ENCODE measurements around the gene SPRING1.
A peak's percentile ranks its signal among the peaks of the same experiment; 100 is the strongest.
"Not testable (repeated sequence)": the region's sequence is repeated elsewhere in the genome, so short reads cannot be mapped to it uniquely, and the experiment has no call there.

SPRING1 gene

GRCh38 chr12:116737774-116738657, at the start of gene SPRING1, which contains the start of gene RNFT2:
SPRING1 (minus strand) TSS chr12:116738069; CDS start chr12:116737900, 169 bp downstream.
RNFT2 (plus strand) TSS chr12:116738315; CDS start chr12:116740498, 2,183 bp downstream.
- peak; percentile 97 for DNase-seq

- DNase-seq, result no peak
These were observed 46.4 kb upstream of the SPRING1 start for GRCh38 chr12:116784238-116784612.

- DNase-seq, result no peak
These were observed 45.8 kb upstream of the SPRING1 start for GRCh38 chr12:116783525-116784237.

- no peak for DNase-seq
These were observed 43.1 kb upstream of the SPRING1 start for GRCh38 chr12:116780942-116781341.

DNA sequence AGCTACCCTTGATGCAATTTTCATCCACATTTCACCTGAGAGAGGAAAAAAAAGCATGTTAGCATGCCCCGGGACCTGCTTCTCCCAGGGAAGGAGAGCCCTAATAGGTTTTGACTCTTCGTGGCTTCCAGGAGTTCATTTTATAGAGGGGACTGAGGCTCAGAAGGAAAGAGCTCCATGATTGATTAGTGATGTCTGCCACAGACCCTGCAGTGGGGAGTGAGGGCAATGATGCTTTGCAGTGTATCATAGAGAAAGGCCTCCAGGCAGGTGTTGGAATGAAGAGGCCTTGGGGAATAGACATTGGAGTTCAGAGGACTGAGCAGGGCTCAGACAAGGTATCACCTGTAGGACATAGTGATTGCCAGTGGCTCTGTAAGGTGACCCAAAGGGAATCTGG, 41.7 kb upstream of the SPRING1 start:
- no peak for DNase-seq

- no peak for DNase-seq
These were observed 39.4 kb upstream of the SPRING1 start for GRCh38 chr12:116777245-116777644.

DNA sequence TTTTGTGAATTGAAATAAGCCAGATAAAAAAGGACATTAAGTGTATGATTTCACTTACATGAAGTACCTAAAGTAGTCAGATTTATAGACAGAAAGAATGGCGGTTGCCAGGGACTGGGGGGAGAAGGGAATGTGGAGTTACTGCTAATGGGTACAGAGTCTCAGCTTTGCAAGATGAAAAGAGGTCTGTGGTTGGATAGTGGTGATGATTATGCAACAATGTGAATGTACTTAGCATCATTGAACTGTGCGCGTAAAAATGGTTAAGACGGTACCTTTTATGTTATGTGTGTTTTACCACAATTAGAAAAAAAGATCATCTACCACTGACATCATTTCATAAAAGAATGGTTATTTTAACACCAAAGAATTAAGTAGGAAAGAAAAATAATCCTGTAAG, 36.2 kb upstream of the SPRING1 start:
- no peak for DNase-seq

DNA sequence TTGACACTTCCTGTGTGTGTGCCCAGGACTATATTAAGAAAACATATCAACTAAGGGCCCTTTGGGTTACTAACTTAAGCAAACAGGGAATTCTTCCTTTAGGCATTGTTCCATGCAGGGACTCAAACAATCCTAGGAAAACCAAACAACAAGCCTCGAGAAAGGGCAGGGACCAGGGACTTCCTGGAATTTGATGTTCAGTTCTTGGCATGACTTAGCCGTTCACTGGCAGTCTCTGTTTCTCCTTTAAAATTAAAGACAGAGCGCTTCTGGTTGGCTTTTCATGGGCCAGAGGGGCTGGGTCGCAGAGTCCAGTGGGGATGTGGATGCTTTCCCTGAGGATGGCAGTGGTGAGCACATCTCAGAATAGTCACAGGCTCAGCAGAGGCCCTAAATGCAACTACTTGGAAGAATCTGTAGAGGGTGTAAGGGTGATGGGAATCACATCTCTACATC, 35.4 kb upstream of the SPRING1 start:
- DNase-seq, result no peak

DNA sequence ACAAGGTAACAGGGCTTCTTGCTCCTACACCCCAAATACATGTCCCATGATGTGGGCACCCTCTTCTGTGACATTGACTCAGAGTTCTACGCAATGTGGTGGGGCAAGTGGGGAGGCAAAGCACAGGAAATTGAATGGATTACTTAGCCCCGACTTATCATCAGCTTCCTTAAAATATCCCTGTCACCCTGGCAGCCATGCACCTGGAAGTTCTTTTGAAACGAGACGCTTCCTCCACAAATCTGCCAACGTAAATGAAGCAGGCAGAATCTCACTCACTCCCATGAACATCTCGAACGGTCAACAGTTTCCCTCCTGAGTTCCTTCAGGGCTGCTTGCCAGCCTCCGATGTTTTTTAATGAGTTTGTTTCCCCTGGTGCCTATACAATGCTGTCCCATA, 33.8 kb upstream of the SPRING1 start:
- no peak for DNase-seq

DNA sequence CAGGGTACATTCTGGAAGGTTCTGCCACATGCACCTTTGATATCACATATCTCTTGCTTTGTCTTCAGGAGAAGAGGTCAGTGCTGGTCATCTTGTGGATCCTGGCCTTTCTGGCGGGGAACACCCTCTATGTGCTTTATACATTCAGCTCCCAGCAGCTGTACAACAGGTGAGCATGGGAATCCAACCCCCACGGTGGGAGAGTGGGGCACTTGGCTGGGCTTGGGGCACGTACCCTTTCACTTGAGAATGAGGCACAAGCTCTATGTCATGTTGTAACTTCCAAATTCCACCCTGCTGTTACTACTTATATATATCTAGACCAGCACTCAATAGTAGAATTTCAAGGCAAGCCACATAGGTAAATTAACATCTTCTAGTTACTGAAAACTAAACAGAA, 28.9 kb upstream of the SPRING1 start:
- DNase-seq, result no peak

- DNase-seq, result no peak
These were observed 28.4 kb upstream of the SPRING1 start for GRCh38 chr12:116766285-116766684.

- no peak for DNase-seq
These were observed 27.4 kb upstream of the SPRING1 start for GRCh38 chr12:116765271-116765670.

DNA sequence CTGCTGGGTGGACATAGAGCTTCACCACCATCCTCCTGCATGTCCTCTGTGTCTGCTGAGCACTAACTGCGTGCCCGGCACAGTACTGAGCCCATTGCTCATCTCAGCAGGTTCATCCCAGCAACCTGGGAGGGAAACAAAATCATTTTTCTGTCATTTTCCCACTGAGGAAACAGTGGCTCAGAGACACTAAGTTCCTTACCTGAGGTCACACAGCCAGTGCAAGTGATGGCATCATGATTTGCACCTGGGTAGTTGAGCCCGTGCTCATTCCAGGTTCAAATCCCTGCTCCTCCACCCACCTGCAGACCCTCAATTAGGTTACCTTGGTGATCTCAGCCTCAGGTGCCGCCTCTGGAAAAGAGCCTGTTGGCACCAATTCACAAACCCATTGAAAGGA, 23.6 kb upstream of the SPRING1 start:
- DNase-seq, result no peak

DNA sequence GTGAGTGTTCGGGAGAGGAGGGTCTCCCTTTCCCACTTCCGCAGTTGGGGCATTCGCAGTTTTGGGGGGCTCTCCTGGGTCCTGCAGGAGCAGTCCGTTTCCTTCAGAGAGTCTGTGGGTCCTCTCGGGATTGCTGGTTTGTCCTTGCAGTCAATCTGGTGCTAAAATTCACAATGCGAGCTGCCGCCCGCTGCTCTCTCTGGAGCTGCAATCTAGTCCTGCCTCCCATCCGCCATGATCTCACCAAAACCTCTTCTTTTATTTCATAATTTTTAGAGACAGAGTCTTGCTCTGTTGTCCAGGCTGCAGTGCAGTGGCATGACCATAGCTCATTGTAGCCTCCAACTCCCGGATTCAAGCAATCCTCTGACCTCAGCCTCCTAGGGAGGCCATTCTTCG, 22.8 kb upstream of the SPRING1 start:
- DNase-seq, result no peak

DNA sequence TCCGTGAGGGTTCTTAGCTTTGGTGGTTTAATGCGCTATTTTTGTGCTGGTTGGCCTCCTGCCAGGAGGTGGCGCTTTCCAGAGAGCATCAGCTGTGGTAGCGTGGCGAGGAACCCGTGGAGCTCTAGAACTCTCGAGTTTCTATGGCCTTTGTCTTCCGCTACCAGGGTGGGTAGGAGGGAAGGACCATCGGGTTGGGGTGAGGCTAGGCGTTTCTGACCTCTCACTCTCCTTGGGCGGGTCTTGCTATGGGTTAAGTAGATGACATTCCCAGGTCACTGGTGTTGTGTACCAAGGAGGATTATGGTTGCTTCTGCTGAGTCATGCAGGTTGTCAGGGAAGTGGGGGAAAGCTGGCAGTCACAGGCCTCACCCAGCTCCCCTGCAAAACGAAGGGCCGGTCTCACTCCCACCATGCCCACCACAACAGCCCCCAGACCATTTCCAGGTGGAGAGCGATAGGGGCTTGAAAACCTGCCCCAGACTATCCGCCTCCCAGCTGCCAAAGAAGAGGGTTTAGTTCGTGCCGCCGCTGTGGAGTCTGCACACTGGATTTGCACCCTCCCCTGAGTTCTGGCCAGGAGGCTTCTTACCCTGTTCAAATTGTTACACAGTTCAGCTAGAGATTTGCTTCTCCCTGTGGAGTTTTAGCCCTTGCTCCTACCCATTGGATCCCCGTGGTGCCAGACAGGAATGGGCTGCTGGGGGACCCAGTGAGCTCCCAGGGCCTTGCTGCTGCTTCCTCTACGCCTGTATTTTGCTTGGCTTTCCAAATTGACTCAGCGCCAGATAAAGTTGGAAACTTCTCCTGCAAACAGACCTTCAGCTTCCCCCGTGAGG, 22.1 kb upstream of the SPRING1 start:
- no peak for DNase-seq

- DNase-seq, result not testable (repeated sequence)
These were observed 16.9 kb upstream of the SPRING1 start for GRCh38 chr12:116754783-116755182.

- not testable (repeated sequence) for DNase-seq
These were observed 16.2 kb upstream of the SPRING1 start for GRCh38 chr12:116754097-116754496.

- DNase-seq, result no peak
These were observed 12.4 kb upstream of the SPRING1 start for GRCh38 chr12:116750298-116750697.

DNA sequence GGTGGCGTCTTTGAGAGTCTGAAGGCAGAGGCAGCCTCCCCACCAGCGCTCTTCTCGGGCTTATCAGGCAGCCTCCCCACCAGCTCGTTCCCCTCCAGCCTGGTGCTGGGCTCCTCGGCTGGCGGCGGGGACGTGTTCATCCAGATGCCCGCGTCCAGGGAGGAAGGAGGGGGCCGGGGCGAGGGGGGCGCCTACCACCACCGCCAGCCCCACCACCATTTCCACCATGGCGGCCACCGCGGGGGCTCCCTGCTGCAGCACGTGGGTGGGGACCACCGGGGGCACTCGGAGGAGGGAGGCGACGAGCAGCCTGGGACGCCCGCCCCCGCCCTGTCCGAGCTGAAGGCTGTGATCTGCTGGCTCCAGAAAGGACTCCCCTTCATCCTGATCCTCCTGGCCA, 12.0 kb upstream of the SPRING1 start:
- no peak for DNase-seq

DNA sequence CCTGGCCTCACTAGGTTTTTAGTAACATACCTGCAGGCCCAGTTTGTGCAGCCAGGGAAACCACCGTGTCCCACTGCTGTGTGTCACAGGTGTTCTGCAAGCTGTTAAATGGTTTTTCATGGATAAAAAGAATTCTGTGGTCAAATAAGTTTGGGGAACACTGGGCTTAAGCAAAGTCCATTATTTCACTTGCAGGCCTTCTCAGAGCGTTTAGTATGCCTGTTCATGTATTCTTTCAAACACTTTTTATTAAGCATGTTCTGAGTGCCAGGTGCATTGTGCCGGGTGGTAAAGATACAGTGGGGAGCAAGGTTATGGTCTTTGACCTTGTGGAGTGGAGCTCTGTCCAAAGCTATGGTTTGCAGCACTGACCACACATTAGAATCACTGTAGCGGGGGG, 7.7 kb upstream of the SPRING1 start:
- no peak for DNase-seq

DNA sequence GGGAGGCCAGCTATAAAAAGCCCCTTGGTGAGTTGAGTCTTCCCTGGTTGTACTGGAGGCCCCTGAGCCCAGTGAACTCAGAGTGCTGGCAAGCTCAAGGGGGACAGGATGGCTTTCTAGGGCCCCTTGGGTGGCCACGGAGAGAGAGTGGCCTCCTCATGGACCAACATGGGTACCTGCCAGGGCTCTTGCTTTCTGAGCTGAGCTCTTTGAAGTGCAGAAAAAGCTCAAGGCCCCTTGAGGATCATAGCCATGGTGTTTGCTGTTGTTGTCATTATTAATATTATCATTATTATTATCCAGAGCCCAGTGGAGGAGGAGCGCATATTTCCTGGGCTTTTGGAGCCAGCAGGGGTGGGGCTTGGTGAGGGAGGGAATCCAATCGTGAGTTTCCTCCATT, 6.9 kb upstream of the SPRING1 start:
- DNase-seq, result no peak

DNA sequence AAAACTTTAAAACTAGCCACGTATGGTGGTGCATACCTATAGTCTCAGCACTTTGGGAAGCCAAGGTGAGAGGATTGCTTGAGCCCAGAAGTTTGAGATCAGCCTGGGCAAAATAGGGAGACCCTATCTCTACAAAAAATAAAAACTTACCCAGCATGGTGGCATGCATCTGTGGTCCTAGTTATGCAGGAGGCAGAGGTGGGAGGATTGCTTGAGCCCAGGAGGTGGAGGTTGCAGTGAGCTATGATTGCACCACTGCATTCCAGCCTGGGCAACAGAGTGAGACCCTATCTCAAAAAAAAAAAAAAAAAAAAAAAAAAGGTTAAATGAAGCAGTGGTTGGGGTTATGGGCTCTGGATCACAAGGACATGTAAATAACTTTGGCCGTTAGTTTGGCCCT, 4.9 kb upstream of the SPRING1 start:
- DNase-seq, result not testable (repeated sequence)

DNA sequence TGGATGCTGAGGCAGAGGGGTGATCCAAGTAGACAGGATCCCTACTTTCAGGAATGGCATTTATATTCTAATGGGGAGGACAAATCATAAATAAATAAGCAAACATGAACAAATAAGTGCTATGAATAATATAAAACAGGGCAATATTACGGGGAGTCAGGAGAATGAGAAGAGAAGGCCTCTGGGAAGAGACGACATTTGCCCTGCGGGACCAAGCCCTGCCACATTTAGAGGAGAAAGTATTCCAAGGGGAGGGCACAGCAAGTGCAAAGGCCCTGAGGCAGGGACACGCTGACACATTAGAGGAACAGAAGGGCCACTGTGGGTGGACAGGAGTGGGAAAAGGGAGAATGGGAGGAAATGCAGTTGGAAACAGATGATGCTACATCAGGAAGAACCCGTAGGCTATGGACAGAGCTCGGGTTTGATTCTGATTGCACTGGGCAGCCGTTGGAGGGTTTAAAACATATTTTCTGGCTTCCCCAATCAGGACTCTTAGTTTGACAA, 1.6 kb upstream of the SPRING1 start:
- no peak for DNase-seq
